ENCODE results near the gene RBMS2. TPM values are rescaled to one million over a fixed set of nuclear protein-coding genes. Genes with fewer than 3 reads are reported as not detected.
"Not testable (repeated sequence)": the region's sequence is repeated elsewhere in the genome, so short reads cannot be mapped to it uniquely, and the experiment has no call there.

Gene RBMS2
- total RNA-seq, 1 donor from 2014 or later: 20.6 TPM

GRCh38 chr12:56510786-56511185 is 10.8 kb upstream of the RBMS2 start:
- Histone ChIP-seq H3K27me3 (no peaks in the 10 kb centered on the region), H3K4me1 (no peaks in the 10 kb centered on the region), H3K27ac (no peak overlapping the region), H3K4me3 (no peak overlapping the region), H3K9me3 (no peaks in the 10 kb centered on the region), H3K36me3 (no peaks in the 10 kb centered on the region)
- DNase-seq (ENCODE audit: extremely low spot score in 2 of 2): no peak
- TF ChIP-seq POLR2A (IDR thresholded peaks at IDR 0.05): no peak
- no peak for TF ChIP-seq CTCF (IDR thresholded peaks at IDR 0.05)
- TF ChIP-seq POLR2AphosphoS5 (IDR thresholded peaks at IDR 0.05; ENCODE audit: insufficient read depth in 1 of 2, low read depth in 1 of 2): no peak
- intact Hi-C loops (cut with DNase I): loop anchor here (5.0 to 10.0 kb wide), 2 partner anchors 62 to 124 kb away; partner anchors contain the start of gene BAZ2A

- not testable (repeated sequence) for H3K4me3 ChIP-seq; H3K27ac ChIP-seq; H3K4me1 ChIP-seq; H3K9me3 ChIP-seq; DNase-seq (ENCODE audit: extremely low spot score in 2 of 2); H3K27me3 ChIP-seq; H3K36me3 ChIP-seq
- intact Hi-C loops (cut with DNase I): loop anchor here (5.0 to 10.0 kb wide), 2 partner anchors 58 to 121 kb away; partner anchors contain the start of gene BAZ2A
Observed at GRCh38 chr12:56514014-56514318, 7.7 kb upstream of the RBMS2 start.

GRCh38 chr12:56517854-56518253 is 3.8 kb upstream of the RBMS2 start:
- intact Hi-C loops (cut with DNase I): loop anchor here (10.0 kb wide), 1 partner anchor 117 kb away; the partner anchor contains the start of gene BAZ2A
- no peak overlapping the region for H3K4me3 ChIP-seq
- no peaks in the 10 kb centered on the region for H3K36me3 ChIP-seq
- H3K27ac ChIP-seq: no peak overlapping the region
- no peak for DNase-seq (ENCODE audit: extremely low spot score in 2 of 2)
- peaks cover 23% of the 10 kb centered on the region for H3K4me1 ChIP-seq
- H3K9me3 ChIP-seq: no peaks in the 10 kb centered on the region
- TF ChIP-seq POLR2A (IDR thresholded peaks at IDR 0.05) (no peak), POLR2AphosphoS5 (IDR thresholded peaks at IDR 0.05; ENCODE audit: insufficient read depth in 1 of 2, low read depth in 1 of 2) (no peak), CTCF (IDR thresholded peaks at IDR 0.05) (no peak)
- H3K27me3 ChIP-seq: no peaks in the 10 kb centered on the region

GRCh38 chr12:56518570-56518969 is 3.0 kb upstream of the RBMS2 start:
- no peaks in the 10 kb centered on the region for H3K27me3 ChIP-seq
- H3K4me3 ChIP-seq: no peak overlapping the region
- intact Hi-C loops (cut with DNase I): loop anchor here (10.0 kb wide), 1 partner anchor 116 kb away; the partner anchor contains the start of gene BAZ2A
- no peak for DNase-seq (ENCODE audit: extremely low spot score in 2 of 2)
- H3K4me1 ChIP-seq: peaks cover 25% of the 10 kb centered on the region
- H3K9me3 ChIP-seq: no peaks in the 10 kb centered on the region
- H3K27ac ChIP-seq: no peak overlapping the region
- H3K36me3 ChIP-seq: no peaks in the 10 kb centered on the region
- TF ChIP-seq CTCF (IDR thresholded peaks at IDR 0.05) (no peak), POLR2AphosphoS5 (IDR thresholded peaks at IDR 0.05; ENCODE audit: insufficient read depth in 1 of 2, low read depth in 1 of 2) (no peak), POLR2A (IDR thresholded peaks at IDR 0.05) (no peak)

GRCh38 chr12:56520048-56520447 is 1.6 kb upstream of the RBMS2 start:
- H3K36me3 ChIP-seq: no peaks in the 10 kb centered on the region
- no peaks in the 10 kb centered on the region for H3K9me3 ChIP-seq
- DNase-seq (ENCODE audit: extremely low spot score in 2 of 2): no peak
- TF ChIP-seq POLR2AphosphoS5 (IDR thresholded peaks at IDR 0.05; ENCODE audit: insufficient read depth in 1 of 2, low read depth in 1 of 2): no peak
- TF ChIP-seq CTCF (IDR thresholded peaks at IDR 0.05): no peak
- no peak for TF ChIP-seq POLR2A (IDR thresholded peaks at IDR 0.05)
- peaks cover 40% of the 10 kb centered on the region for H3K4me1 ChIP-seq
- H3K27me3 ChIP-seq: no peaks in the 10 kb centered on the region
- H3K27ac ChIP-seq: peak overlapping the region; percentile 91
- peak overlapping the region in 1 of 2 donors; percentile 54 for H3K4me3 ChIP-seq
- intact Hi-C loops (cut with DNase I): no loop called here

Measured in vagina (tissue), 2 donors.